Prostate gland (tissue), 2 donors: ENCODE data around the gene PALLD. TPM values are rescaled to one million over a fixed set of nuclear protein-coding genes. Genes with fewer than 3 reads are reported as not detected.

Experiments
- DNase-seq: peaks from one replicate; pipeline ENCODE4 v3.0.0-alpha.2; 2019; ENCODE audit warnings: low spot score
- H3K27ac ChIP-seq, 2 donors: fragments of 200-600 bp; sonication (generic); 2 replicates each; pipeline ENCODE4 v1.5.1; 2017 to 2019
- H3K27me3 ChIP-seq: fragments of 200-600 bp; sonication (generic); replicated peaks from 2 replicates; pipeline ENCODE4 v1.5.1; 2019; ENCODE audit not compliant: insufficient read depth
- H3K36me3 ChIP-seq, 2 donors: fragments of 200-600 bp; sonication (generic); 1 replicate in 1 of 2; 2 replicates in 1 of 2; pipeline versions ENCODE4 v1.5.1 to v1.8.1; 2017 to 2019
- H3K4me1 ChIP-seq: fragments of 200-600 bp; sonication (generic); replicated peaks from 2 replicates; pipeline ENCODE4 v1.5.1; 2019
- H3K4me3 ChIP-seq, 2 donors: fragments of 200-600 bp; sonication (generic); 2 replicates each; pipeline ENCODE4 v1.5.1; 2017 to 2019
- H3K9me3 ChIP-seq: fragments of 200-600 bp; sonication (generic); 2 replicates; pipeline ENCODE4 v1.5.1; 2017
- CTCF ChIP-seq, 4 experiments: fragments of 200-600 bp in 2 of 4; fragments of 450-650 bp in 2 of 4; sonication (generic) in 2 of 4; IDR thresholded peaks; 1 replicate in 3 of 4; 2 replicates in 1 of 4; pipeline ENCODE4 v1.5.1; 2016 to 2019; ENCODE audit warnings: antibody characterized with exemption in 4 of 4, mild to moderate bottlenecking in 2 of 4, moderate library complexity in 2 of 4
- POLR2A ChIP-seq: fragments of 450-650 bp; IDR thresholded peaks from one replicate; pipeline ENCODE4 v1.6.1; 2016; ENCODE audit warnings: antibody characterized with exemption, mild to moderate bottlenecking
- POLR2AphosphoS5 ChIP-seq: sonication (generic); formaldehyde crosslinking; IDR thresholded peaks from one replicate; pipeline ENCODE4 v1.6.1; 2017; ENCODE audit warnings: antibody characterized with exemption
- WGBS: methylation state at CpG from one replicate; pipeline ENCODE4 v1.1.5; 2018; 5-methylcytosine and 5-hydroxymethylcytosine counted together
- intact Hi-C: fragments of 100-400 bp; cut with DNase I; formaldehyde crosslinking; loops from one replicate; pipeline ENCODE4 v1.14.2; 2022
- small RNA-seq, 2 donors: library from RNA; depleted of rRNA; stranded (forward); fragments of <200 nt; gene quantifications; one replicate each; pipeline ENCODE3, GENCODE V24; 2016
- total RNA-seq, 2 donors: library from RNA; depleted of rRNA; stranded (reverse); fragments of >200 nt; gene quantifications; one replicate each; pipeline ENCODE4 v1.1.0, GENCODE V29; 2016

PALLD gene
- total RNA-seq, 2 donors from 2014 or later = 252 TPM

GRCh38 chr4:168955674-168956073, 458.8 kb downstream of the PALLD start:
- intact Hi-C loops = no loop called here
- no peak for TF ChIP-seq CTCF (IDR thresholded peaks at IDR 0.05)
- TF ChIP-seq POLR2A = no peak
- TF ChIP-seq POLR2AphosphoS5 = no peak
- H3K36me3 ChIP-seq = no peaks in the 10 kb centered on the region

GRCh38 chr4:168960716-168961115, 463.9 kb downstream of the PALLD start:
- H3K27ac ChIP-seq = no peak overlapping the region
- intact Hi-C loops = no loop called here
- H3K9me3 ChIP-seq = no peaks in the 10 kb centered on the region
- TF ChIP-seq POLR2A (no peak), CTCF (IDR thresholded peaks at IDR 0.05) (no peak), POLR2AphosphoS5 (no peak)
- no peak overlapping the region for H3K4me3 ChIP-seq
- DNase-seq = no peak
- H3K36me3 ChIP-seq = no peaks in the 10 kb centered on the region
- no peaks in the 10 kb centered on the region for H3K4me1 ChIP-seq
- WGBS = 95% methylated on average over 5 of the region's 5 CpGs
- no peaks in the 10 kb centered on the region for H3K27me3 ChIP-seq

More at GRCh38 chr4:168955674-168956073, 458.8 kb downstream of the PALLD start:
- Histone ChIP-seq H3K4me3 (no peak overlapping the region), H3K27ac (no peak overlapping the region), H3K4me1 (no peaks in the 10 kb centered on the region), H3K27me3 (no peaks in the 10 kb centered on the region), H3K9me3 (no peaks in the 10 kb centered on the region)
- 95% methylated on average over 2 of the region's 2 CpGs for WGBS
- DNase-seq = no peak

GRCh38 chr4:168972596-168972995, 475.7 kb downstream of the PALLD start:
- TF ChIP-seq CTCF (IDR thresholded peaks at IDR 0.05) = no peak
- intact Hi-C loops = no loop called here
- no peaks in the 10 kb centered on the region for H3K9me3 ChIP-seq
- 92% methylated on average over 4 of the region's 4 CpGs for WGBS
- no peak overlapping the region for H3K27ac ChIP-seq
- no peaks in the 10 kb centered on the region for H3K36me3 ChIP-seq
- no peaks in the 10 kb centered on the region for H3K4me1 ChIP-seq
- no peak for DNase-seq
- no peak overlapping the region for H3K4me3 ChIP-seq
- H3K27me3 ChIP-seq = no peaks in the 10 kb centered on the region

Small RNA genes lying within 50 kb of the gene (small RNA-seq; reads per million reads assigned to genes)
- gene RF00432 (0 reads per million in 2 donors), gene RNU6-1336P (0 reads per million in 2 donors), gene RNU6-853P (0 reads per million in 2 donors)

Other genes starting within 250 kb of the PALLD start
- gene DDX60, start 178.3 kb upstream of the PALLD start, total RNA-seq = 10 to 100 TPM in 1 of 2 donors, 1 to 10 TPM in 1; 9.1 to 19.2 TPM
- gene DDX60L, start 16.6 kb upstream of the PALLD start, total RNA-seq = 10 to 100 TPM; 11.9 to 13.1 TPM